8988T (cell line): Measurements from ENCODE around the gene CCDC154.
"Not testable (repeated sequence)": the region's sequence is repeated elsewhere in the genome, so short reads cannot be mapped to it uniquely, and the experiment has no call there.

Source experiments
- DNase-seq: peaks from one replicate; pipeline ENCODE4 v3.0.0; 2011

Gene CCDC154

GRCh38 chr16:1472974-1473373 is 28.6 kb upstream of the CCDC154 start:
- no peak for DNase-seq

GRCh38 chr16:1471569-1472194 is 27.3 kb upstream of the CCDC154 start:
- DNase-seq, result no peak

GRCh38 chr16:1470481-1471251 is 26.3 kb upstream of the CCDC154 start:
- DNase-seq, result no peak

- DNase-seq, result no peak
Observed at GRCh38 chr16:1469693-1470201, 25.4 kb upstream of the CCDC154 start.

GRCh38 chr16:1469141-1469540 is 24.8 kb upstream of the CCDC154 start:
- not testable (repeated sequence) for DNase-seq

- no peak for DNase-seq
Observed at GRCh38 chr16:1468426-1468810, 24.1 kb upstream of the CCDC154 start.

- DNase-seq, result no peak
Observed at GRCh38 chr16:1466968-1467521, 22.7 kb upstream of the CCDC154 start.

- DNase-seq, result no peak
Observed at GRCh38 chr16:1466054-1466453, 21.7 kb upstream of the CCDC154 start.

GRCh38 chr16:1465567-1465915 is 21.2 kb upstream of the CCDC154 start:
- no peak for DNase-seq

- DNase-seq, result no peak
Observed at GRCh38 chr16:1464894-1465566, 20.7 kb upstream of the CCDC154 start.

- no peak for DNase-seq
Observed at GRCh38 chr16:1464196-1464893, 20.0 kb upstream of the CCDC154 start.

- no peak for DNase-seq
Observed at GRCh38 chr16:1461146-1461545, 16.8 kb upstream of the CCDC154 start.

GRCh38 chr16:1460602-1461138 is 16.3 kb upstream of the CCDC154 start:
- DNase-seq, result no peak

- DNase-seq, result no peak
Observed at GRCh38 chr16:1459967-1460366, 15.6 kb upstream of the CCDC154 start.

GRCh38 chr16:1458977-1459341 is 14.6 kb upstream of the CCDC154 start:
- DNase-seq, result no peak

- DNase-seq, result no peak
Observed at GRCh38 chr16:1458336-1458976, 14.1 kb upstream of the CCDC154 start.

- DNase-seq, result no peak
Observed at GRCh38 chr16:1457489-1458245, 13.3 kb upstream of the CCDC154 start.

GRCh38 chr16:1456951-1457350 is 12.6 kb upstream of the CCDC154 start:
- DNase-seq, result no peak

- no peak for DNase-seq
Observed at GRCh38 chr16:1455190-1456171, 11.1 kb upstream of the CCDC154 start.

- no peak for DNase-seq
Observed at GRCh38 chr16:1454561-1454960, 10.2 kb upstream of the CCDC154 start.
